CD4-positive, alpha-beta memory T cell (primary cell): ENCODE results near the gene PCDHGA3. TPM values are rescaled to one million over a fixed set of nuclear protein-coding genes. Genes with fewer than 3 reads are reported as not detected.
"Not testable (repeated sequence)": the region's sequence is repeated elsewhere in the genome, so short reads cannot be mapped to it uniquely, and the experiment has no call there.

Experiments
- CTCF ChIA-PET: fragments of 350-600 bp; sonication (Branson Sonifier 250); formaldehyde crosslinking; loops from one replicate; lab custom pipeline; 2021; ENCODE audit warnings: inconsistent platforms; ENCODE audit not compliant: partially characterized antibody; lab: Charles Lee
- POLR2A ChIA-PET: fragments of 350-600 bp; sonication (Branson Sonifier 250); formaldehyde crosslinking; loops from one replicate; lab custom pipeline; 2021; ENCODE audit not compliant: partially characterized antibody; lab: Charles Lee
- DNase-seq, 5 donors: peaks; one replicate each; pipeline versions ENCODE4 v3.0.0 to v3.0.0-alpha.2; 2020 to 2022; ENCODE audit warnings: mixed read lengths in 1 of 5
- H3K27ac ChIP-seq: one replicate; pipeline ENCODE4 v1.7.0; 2013; ENCODE audit warnings: low read depth, low read length
- H3K27me3 ChIP-seq: 2 replicates; pipeline ENCODE4 v1.7.0; 2013; ENCODE audit warnings: mild to moderate bottlenecking, low read length, moderate library complexity; ENCODE audit not compliant: insufficient read depth
- H3K36me3 ChIP-seq: 2 replicates; pipeline ENCODE4 v1.7.0; 2013; ENCODE audit warnings: mild to moderate bottlenecking, low read length, moderate library complexity; ENCODE audit not compliant: insufficient read depth
- H3K4me1 ChIP-seq: 2 replicates; pipeline ENCODE4 v1.7.0; 2013; ENCODE audit warnings: mild to moderate bottlenecking, low read length, moderate library complexity; ENCODE audit not compliant: insufficient read depth
- H3K4me3 ChIP-seq, 2 donors: one replicate each; pipeline ENCODE4 v1.7.0; 2013; ENCODE audit warnings: low read length in 2 of 2, mild to moderate bottlenecking in 1 of 2
- H3K9me3 ChIP-seq, 2 donors: one replicate each; pipeline ENCODE4 v1.7.0; 2013; ENCODE audit warnings: low read length in 2 of 2, control low read depth in 1 of 2; ENCODE audit not compliant: control insufficient read depth in 1 of 2
- H3K27ac Mint-ChIP-seq, 7 donors: one replicate each; pipeline ENCODE4 v1.8.0; 2020 to 2021; ENCODE audit warnings: mixed read lengths in 7 of 7, mild to moderate bottlenecking in 6 of 7, inconsistent platforms in 3 of 7, moderate library complexity in 3 of 7
- H3K27me3 Mint-ChIP-seq, 2 donors: one replicate each; pipeline ENCODE4 v1.8.0; 2020 to 2021; ENCODE audit warnings: mixed read lengths in 2 of 2
- H3K36me3 Mint-ChIP-seq, 2 donors: one replicate each; pipeline ENCODE4 v1.8.0; 2020 to 2021; ENCODE audit warnings: mixed read lengths in 2 of 2, inconsistent platforms in 1 of 2, mild to moderate bottlenecking in 1 of 2
- H3K4me1 Mint-ChIP-seq, 4 donors: one replicate each; pipeline ENCODE4 v1.8.0; 2020 to 2021; ENCODE audit warnings: mixed read lengths in 4 of 4, mild to moderate bottlenecking in 1 of 4
- H3K4me3 Mint-ChIP-seq, 8 donors: one replicate each; pipeline ENCODE4 v1.8.0; 2020 to 2021; ENCODE audit warnings: mixed read lengths in 8 of 8, mild to moderate bottlenecking in 7 of 8, moderate library complexity in 6 of 8, inconsistent platforms in 3 of 8
- H3K9me3 Mint-ChIP-seq, 8 donors: one replicate each; pipeline ENCODE4 v1.8.0; 2020 to 2021; ENCODE audit warnings: mixed read lengths in 8 of 8, mild to moderate bottlenecking in 5 of 8, inconsistent platforms in 3 of 8, moderate library complexity in 1 of 8
- intact Hi-C: fragments of 100-400 bp; cut with micrococcal nuclease; formaldehyde crosslinking; loops from one replicate; pipeline ENCODE4 v1.15.1; 2023
- polyA plus RNA-seq, 2 donors: library from polyadenylated mRNA; unstranded; fragments of 300-500 nt; fragmentation: Illumina TruSeq; gene quantifications; one replicate each; pipeline ENCODE4 v1.2.3, GENCODE V29; 2021
- total RNA-seq, 2 experiments: library from RNA; stranded (reverse); gene quantifications; one replicate each; pipeline ENCODE4 v1.2.3, GENCODE V29; 2021

The PCDHGA3 gene
- total and polyA plus RNA-seq, 4 experiments from 2014 or later: 0.17 to 0.26 (median 0.23) TPM; not detected in 1

GRCh38 chr5:141345327-141345726 lies 1.7 kb downstream of the PCDHGA3 start:
- CTCF ChIA-PET: no interaction called here
- H3K4me1 ChIP-seq: no peaks in the 10 kb centered on the region
- intact Hi-C loops: no loop called here
- no peak overlapping the region for H3K27ac ChIP-seq
- POLR2A ChIA-PET: no interaction called here
- Mint-ChIP-seq H3K4me3 (peak overlapping the region in 1 of 8 donors; percentile 20), H3K27me3 (peaks cover 30 to 38% of the 10 kb centered on the region in 2 donors), H3K9me3 (peaks cover 3 to 72% (median 60%) of the 10 kb centered on the region in 8 donors), H3K4me1 (peaks cover 0 to 6% (median 2%) of the 10 kb centered on the region in 4 donors), H3K27ac (peak overlapping the region in 1 of 7 donors; percentile 51), H3K36me3 (peaks cover 5 to 12% of the 10 kb centered on the region in 2 donors)
- H3K4me3 ChIP-seq: no peak overlapping the region
- no peaks in the 10 kb centered on the region for H3K36me3 ChIP-seq
- H3K9me3 ChIP-seq: peaks cover 0 to 3% of the 10 kb centered on the region in 2 donors
- no peak for DNase-seq
- H3K27me3 ChIP-seq: no peaks in the 10 kb centered on the region

- Mint-ChIP-seq H3K36me3 (peaks cover 5 to 12% of the 10 kb centered on the region in 2 donors), H3K9me3 (peaks cover 3 to 77% (median 64%) of the 10 kb centered on the region in 8 donors), H3K27ac (peak overlapping the region in 1 of 7 donors; percentile 47), H3K27me3 (peaks cover 33 to 44% of the 10 kb centered on the region in 2 donors)
- POLR2A ChIA-PET, H3K4me1 ChIP-seq, intact Hi-C loops, DNase-seq, H3K4me1 Mint-ChIP-seq, H3K27ac ChIP-seq, H3K36me3 ChIP-seq, H3K4me3 Mint-ChIP-seq, H3K4me3 ChIP-seq, H3K27me3 ChIP-seq, H3K9me3 ChIP-seq: not testable (repeated sequence)
- CTCF ChIA-PET: interaction anchor here (1.4 kb wide), 1 partner anchor 221 kb away, joined by 6 read pairs; no protein-coding TSS in a partner anchor
Observed at GRCh38 chr5:141346017-141346416, 2.4 kb downstream of the PCDHGA3 start.

DNA sequence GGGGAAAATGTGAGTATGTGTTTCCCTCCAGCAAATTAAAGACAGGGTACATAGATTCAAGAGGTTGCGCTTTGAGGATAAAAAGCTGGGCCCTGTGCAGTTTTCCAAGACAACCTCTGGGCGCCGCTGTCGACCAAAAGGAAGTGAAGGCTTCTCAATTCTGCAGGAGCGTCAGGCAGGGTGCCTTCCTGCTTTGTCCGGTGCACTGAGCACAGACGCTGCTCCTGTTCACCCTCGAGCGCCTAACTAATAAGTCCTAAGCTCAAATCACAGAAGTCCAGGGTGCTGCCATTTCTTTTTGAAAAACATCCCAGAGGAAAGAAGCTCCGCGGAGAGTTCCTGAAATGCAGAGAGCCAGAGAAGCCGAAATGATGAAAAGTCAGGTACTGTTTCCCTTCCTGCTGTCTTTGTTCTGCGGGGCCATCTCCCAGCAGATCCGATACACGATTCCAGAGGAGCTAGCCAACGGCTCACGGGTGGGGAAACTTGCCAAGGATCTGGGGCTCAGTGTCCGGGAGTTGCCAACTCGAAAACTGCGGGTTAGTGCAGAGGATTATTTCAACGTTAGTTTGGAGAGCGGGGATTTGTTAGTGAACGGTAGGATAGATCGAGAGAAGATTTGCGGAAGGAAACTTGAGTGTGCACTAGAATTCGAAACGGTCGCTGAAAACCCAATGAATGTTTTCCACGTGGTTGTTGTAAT lies 6.4 kb downstream of the PCDHGA3 start, which contains the start of gene PCDHGB1:
Gene PCDHGB1, plus strand, starts transcription at position 183 of the 703 bp plus-strand sequence. Its CDS starts 162 bp downstream, at position 345.
- Mint-ChIP-seq H3K27me3 (peaks cover 31 to 37% of the 10 kb centered on the region in 2 donors), H3K9me3 (peaks cover 0 to 61% (median 50%) of the 10 kb centered on the region in 8 donors), H3K4me1 (peaks cover 0 to 4% (median 2%) of the 10 kb centered on the region in 4 donors), H3K4me3 (peak within 1 kb of the TSS; percentile 19 to 81 (median 67)), H3K36me3 (peaks cover 4 to 10% of the 10 kb centered on the region in 2 donors), H3K27ac (peak within 1 kb of the TSS in 1 of 7 donors; percentile 37)
- Histone ChIP-seq H3K36me3 (no peaks in the 10 kb centered on the region), H3K27me3 (no peaks in the 10 kb centered on the region), H3K27ac (no peak within 1 kb of the TSS), H3K4me1 (no peaks in the 10 kb centered on the region), H3K9me3 (peaks cover 0 to 3% of the 10 kb centered on the region in 2 donors), H3K4me3 (no peak within 1 kb of the TSS)
- intact Hi-C loops: loop anchor here (10.0 kb wide), 1 partner anchor 205 kb away; no protein-coding TSS in a partner anchor
- peak in 2 of 5 donors; percentile 15 to 32 for DNase-seq
- ChIA-PET CTCF (interaction anchor here (0.7 to 1.4 kb wide), 3 partner anchors 11 to 163 kb away, joined by 3 to 5 read pairs (median 3); partner anchors contain the start of genes PCDHGA2 and TAF7), POLR2A (no interaction called here)

DNA sequence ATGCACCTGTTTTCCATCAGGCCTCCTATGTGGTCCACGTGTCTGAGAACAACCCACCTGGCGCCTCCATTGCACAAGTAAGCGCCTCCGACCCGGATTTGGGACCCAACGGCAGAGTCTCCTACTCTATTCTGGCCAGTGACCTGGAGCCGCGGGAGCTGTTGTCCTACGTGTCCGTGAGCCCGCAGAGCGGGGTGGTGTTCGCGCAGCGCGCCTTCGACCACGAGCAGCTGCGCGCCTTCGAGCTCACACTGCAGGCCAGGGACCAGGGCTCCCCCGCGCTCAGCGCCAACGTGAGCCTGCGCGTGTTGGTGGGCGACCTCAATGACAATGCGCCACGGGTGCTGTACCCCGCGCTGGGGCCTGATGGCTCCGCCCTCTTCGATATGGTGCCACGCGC lies 8.0 kb downstream of the PCDHGA3 start:
- Histone ChIP-seq H3K9me3 (peaks cover 0 to under 1% of the 10 kb centered on the region in 2 donors), H3K27me3 (peaks cover 3% of the 10 kb centered on the region), H3K4me3 (no peak overlapping the region), H3K36me3 (no peaks in the 10 kb centered on the region), H3K4me1 (no peaks in the 10 kb centered on the region), H3K27ac (no peak overlapping the region)
- peaks cover 2 to 6% of the 10 kb centered on the region in 2 donors for H3K36me3 Mint-ChIP-seq
- peaks cover 0 to 4% (median 2%) of the 10 kb centered on the region in 4 donors for H3K4me1 Mint-ChIP-seq
- H3K4me3 Mint-ChIP-seq: no peak overlapping the region
- intact Hi-C loops: loop anchor here (10.0 kb wide), 1 partner anchor 203 kb away; no protein-coding TSS in a partner anchor
- ChIA-PET CTCF (no interaction called here), POLR2A (no interaction called here)
- no peak overlapping the region for H3K27ac Mint-ChIP-seq
- no peak for DNase-seq
- peaks cover 0 to 64% (median 51%) of the 10 kb centered on the region in 8 donors for H3K9me3 Mint-ChIP-seq
- peaks cover 36 to 42% of the 10 kb centered on the region in 2 donors for H3K27me3 Mint-ChIP-seq

GRCh38 chr5:141354900-141355469 lies 11.4 kb downstream of the PCDHGA3 start, which contains the start of gene PCDHGA4:
Gene PCDHGA4 (plus strand): TSS chr5:141355021. CDS start chr5:141355108, 87 bp downstream.
- POLR2A ChIA-PET: no interaction called here
- Mint-ChIP-seq H3K4me1 (peaks cover 0 to 6% (median 3%) of the 10 kb centered on the region in 4 donors), H3K27ac (no peak within 1 kb of the TSS), H3K27me3 (peaks cover 41 to 44% of the 10 kb centered on the region in 2 donors), H3K4me3 (peak within 1 kb of the TSS in 7 of 8 donors; percentile 33 to 58 (median 46)), H3K36me3 (peaks cover 4 to 8% of the 10 kb centered on the region in 2 donors), H3K9me3 (peaks cover 0 to 65% (median 47%) of the 10 kb centered on the region in 8 donors)
- CTCF ChIA-PET: interaction anchor here (1.7 to 2.2 kb wide), 2 partner anchors 15 to 209 kb away, joined by 5 read pairs; partner anchors contain the start of gene PCDHGB3
- no peaks in the 10 kb centered on the region for H3K4me1 ChIP-seq
- H3K9me3 ChIP-seq: no peaks in the 10 kb centered on the region
- H3K4me3 ChIP-seq: no peak within 1 kb of the TSS
- H3K36me3 ChIP-seq: no peaks in the 10 kb centered on the region
- peaks cover 11% of the 10 kb centered on the region for H3K27me3 ChIP-seq
- DNase-seq: peak in 1 of 5 donors; percentile 17
- intact Hi-C loops: loop anchor here (10.0 kb wide), 1 partner anchor 200 kb away; no protein-coding TSS in a partner anchor
- H3K27ac ChIP-seq: no peak within 1 kb of the TSS

GRCh38 chr5:141355641-141356040 lies 12.0 kb downstream of the PCDHGA3 start:
- H3K27me3 Mint-ChIP-seq: peaks cover 36 to 43% of the 10 kb centered on the region in 2 donors
- H3K36me3 Mint-ChIP-seq: peaks cover 5 to 8% of the 10 kb centered on the region in 2 donors
- DNase-seq: no peak
- Histone ChIP-seq H3K27me3 (peaks cover 11% of the 10 kb centered on the region), H3K4me1 (no peaks in the 10 kb centered on the region), H3K4me3 (no peak overlapping the region), H3K27ac (no peak overlapping the region), H3K36me3 (no peaks in the 10 kb centered on the region), H3K9me3 (no peaks in the 10 kb centered on the region)
- intact Hi-C loops: loop anchor here (10.0 kb wide), 1 partner anchor 199 kb away; no protein-coding TSS in a partner anchor
- ChIA-PET POLR2A (no interaction called here), CTCF (interaction anchor here (1.7 to 2.2 kb wide), 2 partner anchors 14 to 208 kb away, joined by 5 read pairs; partner anchors contain the start of gene PCDHGB3)
- no peak overlapping the region for H3K27ac Mint-ChIP-seq
- H3K4me3 Mint-ChIP-seq: peak overlapping the region in 2 of 8 donors; percentile 10 to 25
- peaks cover 0 to 65% (median 50%) of the 10 kb centered on the region in 8 donors for H3K9me3 Mint-ChIP-seq
- peaks cover 0 to 5% (median 2%) of the 10 kb centered on the region in 4 donors for H3K4me1 Mint-ChIP-seq
